SU-DHL-6 (cell line): Measurements from ENCODE around the gene SCN5A.

Source experiments
- H2AFZ ChIP-seq: fragments of 200-600 bp; sonication (generic); 2 replicates; pipeline ENCODE4 v1.6.1; 2014; ENCODE audit warnings: low read depth, mild to moderate bottlenecking, moderate library complexity, mixed read lengths, antibody characterized with exemption, low read length; ENCODE audit not compliant: severe bottlenecking
- H3F3A ChIP-seq: fragments of 200-600 bp; shearing (Covaris generic); 2 replicates; pipeline ENCODE4 v1.6.0; 2016; ENCODE audit warnings: antibody characterized with exemption, mild to moderate bottlenecking; ENCODE audit not compliant: insufficient read depth
- H3K27ac ChIP-seq: fragments of 200-600 bp; sonication (generic); 2 replicates; pipeline ENCODE4 v1.5.1; 2016; ENCODE audit warnings: low read depth, mild to moderate bottlenecking, low read length, moderate library complexity, mixed read lengths
- H3K27me3 ChIP-seq: fragments of 200-600 bp; sonication (generic), shearing (Covaris generic); 2 replicates; pipeline ENCODE4 v1.6.0; 2014; ENCODE audit warnings: mild to moderate bottlenecking, low read length
- H3K36me3 ChIP-seq: fragments of 200-600 bp; sonication (generic); 2 replicates; pipeline ENCODE4 v1.6.1; 2014; ENCODE audit warnings: mild to moderate bottlenecking, low read length, mixed read lengths
- H3K4me2 ChIP-seq: fragments of 300-600, 200-600 bp; shearing (Covaris generic), sonication (generic); 2 replicates; pipeline ENCODE4 v1.6.0; 2014; ENCODE audit warnings: low read length, low read depth, mild to moderate bottlenecking; ENCODE audit not compliant: poor library complexity, severe bottlenecking
- H3K4me3 ChIP-seq: fragments of 200-600 bp; sonication (generic); 2 replicates; pipeline ENCODE4 v1.5.1; 2014; ENCODE audit warnings: antibody characterized with exemption, low read length, mild to moderate bottlenecking, mixed read lengths; ENCODE audit not compliant: insufficient read depth, poor library complexity, severe bottlenecking
- H3K79me2 ChIP-seq: fragments of 200-600 bp; sonication (generic); 2 replicates; pipeline ENCODE4 v1.6.1; 2014; ENCODE audit warnings: mild to moderate bottlenecking, low read length, moderate library complexity; ENCODE audit not compliant: insufficient read depth
- H3K9ac ChIP-seq: fragments of 200-600 bp; sonication (generic); 2 replicates; pipeline ENCODE4 v1.7.0; 2014; ENCODE audit warnings: mild to moderate bottlenecking, low read length
- H3K9me2 ChIP-seq: fragments of 200-600 bp; sonication (generic); replicated peaks from 2 replicates; pipeline ENCODE4 v1.6.1; 2014; ENCODE audit warnings: low read length; ENCODE audit not compliant: insufficient read depth
- H3K9me3 ChIP-seq: fragments of 200-600 bp; sonication (generic); 2 replicates; pipeline ENCODE4 v1.6.1; 2014; ENCODE audit warnings: low read length, mixed read lengths; ENCODE audit not compliant: insufficient read depth
- H4K20me1 ChIP-seq: fragments of 200-600 bp; sonication (generic); 2 replicates; pipeline ENCODE4 v1.6.1; 2014; ENCODE audit warnings: low read depth, mild to moderate bottlenecking, antibody characterized with exemption, low read length, moderate library complexity, mixed read lengths
- EZH2phosphoT487 ChIP-seq: fragments of 200-600 bp; sonication (generic), shearing (Covaris generic); conservative IDR thresholded peaks from 2 replicates; pipeline ENCODE4 v1.6.1; 2018; ENCODE audit warnings: mild to moderate bottlenecking, antibody characterized with exemption, low read length, moderate library complexity, mixed read lengths
- TF ChIP-seq, protein P1 (sequence below): fragments of 200-600 bp; sonication (generic); IDR thresholded peaks from one replicate; pipeline ENCODE4 v1.5.1; 2017; ENCODE audit warnings: antibody characterized with exemption, mild to moderate bottlenecking, low read length, moderate library complexity; ENCODE audit not compliant: insufficient read depth, poor library complexity, severe bottlenecking

The SCN5A gene

DNA sequence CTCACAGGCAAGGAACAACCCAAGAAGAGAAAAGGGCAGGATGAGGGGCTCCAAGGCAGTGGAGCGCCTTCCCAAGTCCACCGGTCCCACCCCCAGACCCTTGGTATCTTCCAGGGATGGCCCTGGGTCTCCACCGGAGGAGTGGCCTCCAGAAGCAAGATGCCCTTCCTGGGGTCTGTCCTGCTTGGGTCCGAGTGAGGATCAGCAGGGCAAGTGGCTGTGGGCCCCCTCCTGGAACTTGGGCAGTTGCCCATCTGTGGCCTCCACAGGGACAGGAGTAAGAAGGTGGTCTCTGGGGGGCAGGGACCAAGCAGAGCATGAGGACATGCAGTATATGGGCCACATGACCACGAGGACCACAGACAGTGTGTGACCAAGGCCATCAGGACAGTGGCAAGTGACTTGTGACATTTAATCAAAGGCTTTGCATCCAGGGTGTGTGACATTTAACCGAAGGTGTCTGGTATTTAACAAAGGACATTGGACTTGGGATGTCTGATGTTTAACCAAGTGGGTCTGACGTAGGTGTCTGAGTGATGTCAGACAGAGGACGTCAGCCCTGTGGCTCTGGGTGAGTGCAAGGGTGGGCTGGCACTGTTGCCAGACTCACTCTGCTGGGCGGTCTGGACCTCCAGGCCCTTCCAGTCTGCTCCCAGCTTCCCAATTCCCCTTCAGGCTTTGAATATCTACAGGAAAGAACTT is 34.7 kb downstream of the SCN5A start:
- TF ChIP-seq, protein P1, sequence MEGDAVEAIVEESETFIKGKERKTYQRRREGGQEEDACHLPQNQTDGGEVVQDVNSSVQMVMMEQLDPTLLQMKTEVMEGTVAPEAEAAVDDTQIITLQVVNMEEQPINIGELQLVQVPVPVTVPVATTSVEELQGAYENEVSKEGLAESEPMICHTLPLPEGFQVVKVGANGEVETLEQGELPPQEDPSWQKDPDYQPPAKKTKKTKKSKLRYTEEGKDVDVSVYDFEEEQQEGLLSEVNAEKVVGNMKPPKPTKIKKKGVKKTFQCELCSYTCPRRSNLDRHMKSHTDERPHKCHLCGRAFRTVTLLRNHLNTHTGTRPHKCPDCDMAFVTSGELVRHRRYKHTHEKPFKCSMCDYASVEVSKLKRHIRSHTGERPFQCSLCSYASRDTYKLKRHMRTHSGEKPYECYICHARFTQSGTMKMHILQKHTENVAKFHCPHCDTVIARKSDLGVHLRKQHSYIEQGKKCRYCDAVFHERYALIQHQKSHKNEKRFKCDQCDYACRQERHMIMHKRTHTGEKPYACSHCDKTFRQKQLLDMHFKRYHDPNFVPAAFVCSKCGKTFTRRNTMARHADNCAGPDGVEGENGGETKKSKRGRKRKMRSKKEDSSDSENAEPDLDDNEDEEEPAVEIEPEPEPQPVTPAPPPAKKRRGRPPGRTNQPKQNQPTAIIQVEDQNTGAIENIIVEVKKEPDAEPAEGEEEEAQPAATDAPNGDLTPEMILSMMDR, result no peak
- TF ChIP-seq EZH2phosphoT487, result no peak
- Histone ChIP-seq H3F3A (no peaks in the 10 kb centered on the region), H3K4me2 (no peak overlapping the region), H3K4me3 (no peak overlapping the region), H3K9me3 (no peaks in the 10 kb centered on the region), H3K27ac (no peak overlapping the region), H2AFZ (no peak overlapping the region), H3K79me2 (no peaks in the 10 kb centered on the region), H3K27me3 (no peaks in the 10 kb centered on the region), H3K9ac (no peak overlapping the region), H4K20me1 (no peaks in the 10 kb centered on the region), H3K9me2 (no peaks in the 10 kb centered on the region), H3K36me3 (no peaks in the 10 kb centered on the region)

DNA sequence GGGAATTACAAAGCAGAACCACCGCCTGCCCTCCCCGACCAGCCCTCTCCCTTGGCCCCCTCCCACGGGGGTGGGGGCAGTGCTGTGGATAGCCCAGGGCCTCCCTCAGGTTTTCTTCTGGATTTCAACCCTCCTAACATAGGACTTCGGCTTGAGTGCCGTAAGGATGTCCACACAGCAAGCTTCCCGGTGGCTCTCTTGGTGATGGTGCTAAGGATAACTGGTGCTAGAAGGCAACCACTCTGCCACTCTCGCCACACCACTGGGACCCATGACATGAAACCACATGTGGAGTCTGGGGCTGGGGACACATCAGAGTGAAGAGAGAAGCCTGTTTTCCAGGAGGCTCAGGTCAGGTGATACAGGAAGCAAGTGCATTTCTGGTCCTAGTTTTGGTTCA is 35.4 kb downstream of the SCN5A start:
- H3K4me2 ChIP-seq, result no peak overlapping the region
- no peaks in the 10 kb centered on the region for H3K9me2 ChIP-seq
- no peak overlapping the region for H3K4me3 ChIP-seq
- no peaks in the 10 kb centered on the region for H3F3A ChIP-seq
- no peak overlapping the region for H3K9ac ChIP-seq
- no peaks in the 10 kb centered on the region for H3K36me3 ChIP-seq
- no peak overlapping the region for H2AFZ ChIP-seq
- no peaks in the 10 kb centered on the region for H4K20me1 ChIP-seq
- no peaks in the 10 kb centered on the region for H3K27me3 ChIP-seq
- TF ChIP-seq EZH2phosphoT487, result no peak
- TF ChIP-seq, protein P1, result no peak
- H3K27ac ChIP-seq, result no peak overlapping the region
- no peaks in the 10 kb centered on the region for H3K9me3 ChIP-seq
- H3K79me2 ChIP-seq, result no peaks in the 10 kb centered on the region

DNA sequence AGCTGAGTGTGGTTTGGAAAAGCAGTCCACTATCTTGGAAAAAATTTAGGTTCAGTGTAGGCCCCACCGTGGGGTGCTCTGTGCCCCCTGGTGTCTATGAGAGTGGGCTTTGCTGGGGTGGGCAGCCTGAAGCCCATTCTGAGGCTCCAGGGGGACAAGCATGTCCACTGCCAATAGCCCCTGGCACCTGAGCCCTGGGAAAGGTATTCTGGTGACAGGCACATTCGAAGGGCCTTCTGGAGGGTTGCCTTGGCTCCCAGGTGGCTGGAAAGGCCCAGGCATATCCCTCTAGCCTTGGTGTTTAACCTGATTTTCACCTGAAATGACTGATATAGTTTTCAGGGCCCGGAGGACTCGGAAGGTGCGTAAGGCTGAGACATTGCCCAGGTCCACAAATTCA is 36.1 kb downstream of the SCN5A start:
- Histone ChIP-seq H3K4me3 (no peak overlapping the region), H3K4me2 (no peak overlapping the region), H3K9ac (no peak overlapping the region), H3K9me3 (no peaks in the 10 kb centered on the region), H3K79me2 (no peaks in the 10 kb centered on the region), H4K20me1 (no peaks in the 10 kb centered on the region), H3F3A (no peaks in the 10 kb centered on the region), H3K27ac (no peak overlapping the region), H3K27me3 (no peaks in the 10 kb centered on the region), H2AFZ (no peak overlapping the region), H3K36me3 (no peaks in the 10 kb centered on the region), H3K9me2 (no peaks in the 10 kb centered on the region)
- TF ChIP-seq EZH2phosphoT487, result no peak
- TF ChIP-seq, protein P1, result no peak
